Ishikawa (cell line): ENCODE data around the gene HYDIN.

Experiments used
- CEBPB ChIP-seq: IDR thresholded peaks from 2 replicates; pipeline ENCODE4 v1.6.1; 2012
- RAD21 ChIP-seq: IDR thresholded peaks from 2 replicates; pipeline ENCODE4 v1.6.1; 2012; ENCODE audit warnings: low read depth

DNA sequence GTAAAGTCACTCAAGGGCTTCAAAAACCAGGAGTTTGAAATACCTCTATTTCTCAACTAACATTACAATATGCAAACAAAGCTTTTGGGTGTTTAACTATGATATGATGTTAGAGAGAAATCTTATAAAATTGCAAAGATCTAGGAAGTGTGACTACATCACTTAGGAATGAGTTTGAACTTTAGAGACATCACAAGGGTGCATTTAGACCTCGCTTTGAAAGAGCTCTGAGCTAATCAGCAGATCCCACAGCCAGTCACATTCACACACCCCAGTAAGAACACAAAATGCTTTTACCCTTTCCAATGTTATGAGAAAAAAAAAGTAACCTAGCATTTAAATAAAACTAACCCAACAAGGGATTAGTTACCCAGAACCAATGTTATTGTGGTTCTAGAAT, 45.2 kb downstream of the HYDIN start:
- TF ChIP-seq CEBPB (no peak), RAD21 (no peak)
